Stimulated activated CD4-positive, alpha-beta T cell treated with anti-CD3 and anti-CD28 coated beads, Interleukin-1b, Interleukin-23, amount 100 ng/mL, for 1 hour (primary cell): ENCODE results near the gene CD38.
"Not testable (repeated sequence)": the region's sequence is repeated elsewhere in the genome, so short reads cannot be mapped to it uniquely, and the experiment has no call there.

Source experiments
- DNase-seq, 2 donors: peaks; one replicate each; pipeline ENCODE4 v3.0.0-alpha.2; 2020; ENCODE audit warnings: low read depth in 2 of 2

The CD38 gene

GRCh38 chr4:15778289-15779241, at the start of gene CD38:
Gene CD38, plus strand, starts transcription at chr4:15778328. Its CDS starts 87 bp downstream, at chr4:15778415.
- DNase-seq = no peak

- no peak for DNase-seq
Measured at GRCh38 chr4:15729910-15730533, 48.1 kb upstream of the CD38 start.

- not testable (repeated sequence) for DNase-seq
Measured at GRCh38 chr4:15733061-15733460, 45.1 kb upstream of the CD38 start.

GRCh38 chr4:15735536-15735935, 42.6 kb upstream of the CD38 start:
- no peak for DNase-seq

GRCh38 chr4:15736514-15737050, 41.5 kb upstream of the CD38 start:
- no peak for DNase-seq

GRCh38 chr4:15737255-15737654, 40.9 kb upstream of the CD38 start:
- DNase-seq = no peak

- no peak for DNase-seq
Measured at GRCh38 chr4:15738877-15739276, 39.3 kb upstream of the CD38 start.

GRCh38 chr4:15740764-15741404, 37.2 kb upstream of the CD38 start:
- no peak for DNase-seq

- no peak for DNase-seq
Measured at GRCh38 chr4:15742083-15742582, 36.0 kb upstream of the CD38 start.

- DNase-seq = no peak
Measured at GRCh38 chr4:15742637-15743036, 35.5 kb upstream of the CD38 start.

GRCh38 chr4:15744016-15744545, 34.0 kb upstream of the CD38 start:
- DNase-seq = no peak

- DNase-seq = no peak
Measured at GRCh38 chr4:15746110-15746509, 32.0 kb upstream of the CD38 start.

GRCh38 chr4:15749001-15749400, 29.1 kb upstream of the CD38 start:
- DNase-seq = no peak

GRCh38 chr4:15751153-15751552, 27.0 kb upstream of the CD38 start:
- DNase-seq = no peak

GRCh38 chr4:15753081-15753480, 25.0 kb upstream of the CD38 start:
- no peak for DNase-seq

- DNase-seq = no peak
Measured at GRCh38 chr4:15753786-15754185, 24.3 kb upstream of the CD38 start.

- no peak for DNase-seq
Measured at GRCh38 chr4:15754323-15754722, 23.8 kb upstream of the CD38 start.

- DNase-seq = no peak
Measured at GRCh38 chr4:15755321-15756155, 22.6 kb upstream of the CD38 start.

GRCh38 chr4:15756361-15756861, 21.7 kb upstream of the CD38 start:
- DNase-seq = peak; percentile 39 to 57

- DNase-seq = no peak
Measured at GRCh38 chr4:15757054-15757453, 21.1 kb upstream of the CD38 start.

GRCh38 chr4:15758294-15758693, 19.8 kb upstream of the CD38 start:
- no peak for DNase-seq
